NCI-H1417 treated with DMSO at 0.1 percent for 48 hours (cell line): ENCODE results near the gene BCR.
"Not testable (repeated sequence)": the region's sequence is repeated elsewhere in the genome, so short reads cannot be mapped to it uniquely, and the experiment has no call there.

Experiments
- DNase-seq: peaks from one replicate; lab custom pipeline; 2025; lab: John Stamatoyannopoulos, UW

The BCR gene

DNA sequence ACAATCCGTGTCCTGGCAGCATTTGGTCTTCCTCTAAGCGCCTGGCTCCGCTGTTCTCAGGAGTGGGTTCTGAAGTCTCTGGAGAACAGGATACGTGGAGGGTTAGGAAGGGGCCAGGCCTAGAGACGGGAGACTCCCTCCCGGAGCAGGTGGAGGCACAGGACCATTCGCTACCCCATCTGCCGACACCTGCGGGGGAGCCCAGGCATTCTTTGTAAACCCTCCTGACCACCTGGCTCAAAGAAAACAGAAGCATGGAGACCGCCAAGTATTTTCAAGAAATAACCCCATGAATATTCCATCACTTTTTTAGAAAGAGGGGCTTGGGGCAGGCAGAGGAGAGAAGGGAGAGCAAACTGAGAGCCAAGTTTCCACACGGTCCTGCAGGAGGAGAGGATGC lies 136.3 kb downstream of the BCR start:
- DNase-seq = not testable (repeated sequence)

- DNase-seq = not testable (repeated sequence)
These were observed 138.0 kb downstream of the BCR start for GRCh38 chr22:23318316-23318715.

DNA sequence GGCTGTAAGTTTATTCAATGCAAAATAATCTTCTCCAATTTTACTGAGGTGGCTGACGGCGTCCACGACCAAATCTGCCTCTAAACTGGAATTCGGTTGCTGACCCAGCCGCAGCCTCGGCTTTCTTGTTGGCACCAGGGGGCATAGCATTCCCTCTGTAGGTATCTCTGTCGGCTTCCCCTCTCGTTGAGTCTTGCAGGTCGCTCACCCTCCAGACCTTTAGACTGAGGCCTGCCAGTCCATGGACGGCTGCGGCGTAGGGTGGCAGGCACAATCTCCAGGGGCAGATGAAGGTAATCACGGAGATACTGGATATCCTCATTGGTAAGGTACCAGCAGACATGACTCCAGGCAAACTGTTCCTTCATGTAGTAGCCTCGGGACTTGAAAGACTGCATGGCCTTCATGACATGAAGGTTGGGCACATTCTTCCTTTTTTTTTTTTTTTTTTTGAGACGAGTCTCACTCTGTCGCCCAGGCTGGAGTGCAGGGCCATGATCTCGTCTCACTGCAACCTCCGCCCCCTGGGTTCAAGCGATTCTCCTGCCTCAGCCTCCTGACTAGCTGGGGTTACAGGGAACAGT lies 142.3 kb downstream of the BCR start:
- DNase-seq = not testable (repeated sequence)

DNA sequence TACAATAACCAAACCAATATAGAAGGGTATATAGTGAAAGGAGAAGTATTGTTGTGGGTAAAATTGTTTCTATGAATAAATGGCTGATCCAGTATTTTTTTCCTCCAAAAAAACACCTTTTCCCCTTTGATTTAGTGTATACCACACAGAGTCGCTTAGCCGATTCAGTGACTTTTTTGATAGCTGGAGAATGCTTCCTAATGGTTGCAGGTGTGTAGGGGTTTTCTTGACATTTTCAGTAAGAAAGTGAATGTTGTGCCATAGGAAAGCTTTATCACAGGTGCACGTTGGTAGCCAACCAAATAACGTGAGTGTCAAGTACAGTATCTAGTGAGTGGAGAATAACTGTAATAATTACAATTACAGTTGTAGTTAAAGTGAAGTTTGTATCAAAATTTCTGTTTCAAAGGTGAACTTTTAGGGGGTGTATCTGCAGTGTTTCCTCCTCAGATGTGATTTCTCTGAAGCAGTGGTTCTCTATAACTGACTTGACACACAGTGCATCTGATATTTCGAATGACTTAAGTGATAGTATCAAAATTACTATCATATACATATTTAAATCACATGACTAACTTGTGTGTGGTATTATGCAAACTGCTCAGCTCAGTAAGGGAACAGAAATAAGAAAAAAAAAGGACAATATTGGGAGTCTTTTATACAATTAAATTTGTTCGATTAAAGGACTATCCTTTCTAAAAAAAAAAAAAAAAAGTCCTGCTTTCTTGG lies 143.8 kb downstream of the BCR start:
- DNase-seq = not testable (repeated sequence)

DNA sequence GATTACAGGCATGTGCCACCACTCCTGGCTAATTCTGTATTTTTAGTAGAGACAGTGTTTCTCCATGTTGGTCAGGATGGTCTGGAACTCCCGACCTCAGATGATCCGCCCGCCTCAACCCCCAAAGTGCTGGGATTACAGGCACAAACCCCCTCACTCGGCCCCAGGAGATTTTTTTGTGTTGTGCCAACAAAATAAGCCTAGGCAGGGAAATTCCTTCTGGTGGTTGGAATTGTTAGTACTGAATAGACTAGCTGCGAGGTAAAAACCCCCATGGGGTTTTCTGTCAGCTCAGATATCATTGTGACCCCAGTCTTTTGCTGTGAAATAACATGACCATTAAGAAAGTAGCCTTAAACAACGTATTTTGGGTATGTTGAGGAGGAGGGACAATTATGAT lies 144.9 kb downstream of the BCR start:
- DNase-seq = no peak

GRCh38 chr22:23333822-23334221 lies 153.5 kb downstream of the BCR start:
- DNase-seq = not testable (repeated sequence)

DNA sequence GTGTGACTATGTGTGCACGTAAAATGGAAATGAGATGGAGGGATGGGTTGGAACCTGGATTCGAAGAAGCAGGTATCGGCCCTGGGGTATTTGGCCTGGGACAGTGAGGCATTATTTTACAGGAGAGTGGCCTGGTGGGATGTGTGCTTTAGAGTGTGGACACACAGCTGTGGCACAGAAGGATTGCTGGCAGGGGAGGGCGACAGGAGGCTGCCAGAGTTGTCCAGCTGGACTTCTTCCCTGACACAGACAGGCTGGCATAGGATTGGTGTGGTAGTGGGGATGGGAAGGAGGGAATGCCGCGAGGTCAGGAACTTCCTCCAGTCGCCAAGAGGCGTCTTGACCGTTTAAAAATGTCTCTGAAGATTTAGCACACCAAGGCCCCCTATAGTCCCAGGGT lies 157.4 kb downstream of the BCR start:
- DNase-seq = not testable (repeated sequence)

GRCh38 chr22:23341942-23342695 lies 161.8 kb downstream of the BCR start:
- not testable (repeated sequence) for DNase-seq

- DNase-seq = no peak
These were observed 171.0 kb downstream of the BCR start for GRCh38 chr22:23351321-23351720.

GRCh38 chr22:23353004-23353403 lies 172.7 kb downstream of the BCR start:
- no peak for DNase-seq

- DNase-seq = no peak
These were observed 173.4 kb downstream of the BCR start for GRCh38 chr22:23353696-23354095.

DNA sequence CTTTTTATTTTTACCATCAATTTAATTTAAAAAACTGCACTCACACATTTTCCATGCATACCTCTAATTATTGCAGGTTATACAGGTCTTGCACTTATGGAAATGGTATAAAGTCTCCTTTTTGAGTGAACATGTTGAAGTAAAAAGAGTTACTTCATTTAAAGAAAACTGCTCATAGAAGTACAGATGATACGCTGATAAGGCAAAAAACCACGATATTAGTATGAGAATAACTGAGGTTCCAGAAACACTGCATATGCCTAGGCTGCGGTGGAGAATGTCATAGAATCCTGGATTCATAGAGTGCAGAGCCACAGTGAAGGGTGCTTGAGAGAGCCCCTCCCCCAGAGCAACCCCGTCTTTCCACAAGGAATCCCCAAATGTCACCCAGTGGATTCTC lies 175.8 kb downstream of the BCR start:
- no peak for DNase-seq

- DNase-seq = no peak
These were observed 176.7 kb downstream of the BCR start for GRCh38 chr22:23357053-23357452.

- no peak for DNase-seq
These were observed 179.3 kb downstream of the BCR start for GRCh38 chr22:23359583-23360123.

DNA sequence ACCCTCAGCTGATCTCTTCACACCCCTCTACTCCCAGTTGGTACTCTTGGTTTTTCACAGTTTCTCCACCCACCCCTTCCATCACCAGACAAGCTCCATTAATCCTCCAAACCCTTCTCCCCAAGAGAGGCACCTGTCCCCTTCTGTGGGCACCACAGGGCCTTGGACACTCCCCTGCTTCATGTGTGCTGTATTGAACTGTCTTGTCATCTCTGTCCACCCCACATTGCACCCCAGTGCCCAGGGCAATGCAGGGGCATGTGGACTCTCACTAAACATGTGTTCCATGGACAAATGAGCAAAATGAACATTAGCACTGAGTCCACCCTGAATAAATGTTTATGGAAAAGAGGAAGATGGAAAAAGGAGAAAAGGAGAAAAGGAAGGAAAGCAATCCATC lies 181.4 kb downstream of the BCR start:
- no peak for DNase-seq

- DNase-seq = no peak
These were observed 183.4 kb downstream of the BCR start for GRCh38 chr22:23363683-23364082.

GRCh38 chr22:23364389-23364788 lies 184.1 kb downstream of the BCR start:
- no peak for DNase-seq

GRCh38 chr22:23365524-23365923 lies 185.2 kb downstream of the BCR start:
- DNase-seq = no peak

DNA sequence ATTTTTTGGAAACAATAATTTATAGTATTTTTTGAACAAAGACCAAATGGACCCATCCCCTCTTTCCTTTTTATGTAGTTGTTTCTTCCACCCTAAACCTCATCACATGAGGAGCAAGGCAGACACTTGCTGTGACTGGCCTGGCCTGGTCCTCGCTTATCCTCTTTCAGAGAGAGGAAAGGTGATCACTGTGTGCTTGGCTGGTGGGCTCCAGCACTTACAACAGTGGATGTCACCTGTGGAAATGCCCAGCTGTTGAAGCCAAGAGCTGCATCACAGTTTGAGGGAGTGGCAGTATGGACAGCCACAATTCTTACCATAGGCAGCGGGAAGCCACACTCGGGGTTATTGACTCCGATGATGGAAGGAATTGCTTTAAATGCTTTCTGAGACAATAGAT lies 185.7 kb downstream of the BCR start:
- DNase-seq = no peak

GRCh38 chr22:23367196-23367595 lies 186.9 kb downstream of the BCR start:
- DNase-seq = not testable (repeated sequence)
